Endothelial cell of hepatic sinusoid (primary cell): Measurements from ENCODE around the gene NADK2.
"Not testable (repeated sequence)": the region's sequence is repeated elsewhere in the genome, so short reads cannot be mapped to it uniquely, and the experiment has no call there.

Source experiments
- in situ Hi-C: cut with HindIII; loops from 2 replicates; pipeline ENCODE4 v1.10.0; 2017; ENCODE audit warnings: low sequenced_read_pairs

NADK2 gene

DNA sequence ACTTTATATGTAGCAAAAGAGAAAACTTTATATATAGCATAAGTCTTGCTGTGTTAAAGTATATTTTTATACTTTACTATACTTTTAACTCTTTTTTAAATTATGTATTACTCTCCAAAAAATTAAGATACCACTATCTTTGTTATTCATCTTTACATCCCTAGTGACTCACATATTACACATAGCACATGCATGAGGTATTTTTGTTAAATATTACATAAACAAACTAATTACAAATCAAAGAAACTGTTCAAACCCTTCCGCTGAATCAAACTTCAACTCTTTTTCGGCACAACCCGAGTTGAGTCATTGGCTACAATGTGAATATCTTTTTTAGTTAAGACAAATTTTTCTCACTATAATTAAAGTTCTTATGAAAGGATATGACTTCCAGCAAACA, 32.1 kb downstream of the NADK2 start:
- in situ Hi-C loops, result no loop called here

DNA sequence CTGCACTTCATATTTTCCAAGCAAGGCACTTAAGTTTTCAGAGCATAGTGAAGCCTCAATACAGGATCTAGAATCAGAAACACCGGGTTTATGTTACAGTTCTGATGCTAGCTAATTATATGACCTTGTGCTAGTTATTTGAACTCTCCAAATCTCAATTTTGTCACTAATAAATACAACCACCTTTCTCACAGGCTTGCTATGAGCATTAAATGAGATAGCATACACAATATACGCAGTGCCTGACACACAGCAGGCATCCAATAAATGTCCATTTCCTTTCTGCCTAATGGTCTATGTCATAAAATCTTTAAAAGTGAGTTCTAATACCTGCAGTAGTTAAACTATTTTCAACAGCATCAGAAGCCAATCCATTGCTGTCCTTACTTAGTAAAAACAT, 32.9 kb downstream of the NADK2 start:
- in situ Hi-C loops, result no loop called here

DNA sequence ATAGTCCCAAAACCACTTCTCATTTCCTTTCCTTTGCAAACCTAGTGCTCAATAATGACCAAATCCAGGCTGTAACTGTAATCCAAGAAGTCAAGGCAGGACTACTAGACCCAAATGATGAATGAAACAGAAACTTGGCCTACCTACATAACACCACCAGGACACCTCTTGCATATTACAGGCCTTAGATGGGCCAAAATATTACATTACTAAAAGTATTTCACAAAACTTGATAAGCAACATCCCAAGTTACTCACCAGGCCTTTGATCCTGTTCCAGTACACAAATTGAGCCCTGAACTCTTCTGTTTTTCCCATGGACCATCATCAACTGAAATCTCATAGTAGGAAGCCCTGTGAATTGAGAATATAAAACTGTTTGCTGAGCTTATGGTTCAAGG, 34.8 kb downstream of the NADK2 start:
- in situ Hi-C loops, result no loop called here

DNA sequence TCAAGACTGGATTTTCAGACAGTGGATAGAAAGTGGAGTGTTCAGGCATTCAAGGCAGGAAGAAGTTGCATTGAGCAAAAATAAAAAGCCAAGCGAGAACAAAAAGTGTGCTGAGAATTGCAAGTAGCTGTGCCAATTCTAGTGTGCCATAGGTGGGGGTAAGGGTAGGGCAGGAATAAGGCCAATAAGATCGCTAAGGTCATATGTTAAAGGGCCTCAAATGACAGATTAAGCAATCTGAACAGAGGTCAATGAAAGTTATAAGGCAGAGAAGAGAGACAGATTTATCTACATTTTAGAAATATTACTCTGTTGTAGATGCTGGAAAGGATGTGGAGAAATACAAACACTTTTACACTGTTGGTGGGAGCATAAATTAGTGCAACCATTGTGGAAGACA, 36.4 kb downstream of the NADK2 start:
- in situ Hi-C loops, result no loop called here

DNA sequence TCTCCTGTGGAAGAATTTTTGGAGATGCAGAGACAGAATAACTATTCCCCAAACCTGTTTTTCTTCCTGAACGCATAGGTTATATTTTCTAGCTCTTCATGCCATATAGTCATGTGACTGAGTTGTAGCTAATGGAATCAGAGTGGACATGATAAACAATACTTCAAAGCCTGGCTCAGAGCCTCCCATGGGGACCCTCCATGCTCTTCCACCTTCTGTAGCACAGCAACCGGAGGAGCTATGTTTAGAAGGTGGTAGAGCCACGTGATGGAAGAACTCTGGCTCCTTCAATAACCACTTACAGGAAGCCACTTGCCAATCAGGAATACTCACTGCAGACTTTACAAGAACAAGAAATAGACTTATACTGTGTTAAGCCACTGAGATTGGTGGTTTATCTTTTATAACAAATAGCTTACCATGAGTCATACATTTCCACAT, 39.2 kb downstream of the NADK2 start:
- in situ Hi-C loops, result no loop called here

DNA sequence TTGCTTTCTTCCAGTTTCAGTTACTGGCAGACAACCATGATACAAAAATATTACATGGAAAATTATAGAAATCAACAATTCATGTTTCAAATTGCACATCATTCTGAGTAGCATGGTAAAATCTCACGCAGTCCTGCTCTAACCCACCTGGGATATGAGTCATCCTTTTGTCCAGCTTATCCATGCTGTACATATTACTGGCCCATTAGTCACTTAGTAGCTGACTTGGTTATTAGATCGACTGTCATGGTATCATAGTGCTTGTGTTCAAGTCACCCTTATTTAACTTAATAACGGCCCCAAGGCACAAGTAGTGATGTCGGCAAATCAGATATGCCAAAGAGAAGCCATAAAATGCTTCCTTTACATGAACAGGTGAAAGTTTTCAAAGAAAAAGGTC, 41.2 kb downstream of the NADK2 start:
- in situ Hi-C loops, result no loop called here

DNA sequence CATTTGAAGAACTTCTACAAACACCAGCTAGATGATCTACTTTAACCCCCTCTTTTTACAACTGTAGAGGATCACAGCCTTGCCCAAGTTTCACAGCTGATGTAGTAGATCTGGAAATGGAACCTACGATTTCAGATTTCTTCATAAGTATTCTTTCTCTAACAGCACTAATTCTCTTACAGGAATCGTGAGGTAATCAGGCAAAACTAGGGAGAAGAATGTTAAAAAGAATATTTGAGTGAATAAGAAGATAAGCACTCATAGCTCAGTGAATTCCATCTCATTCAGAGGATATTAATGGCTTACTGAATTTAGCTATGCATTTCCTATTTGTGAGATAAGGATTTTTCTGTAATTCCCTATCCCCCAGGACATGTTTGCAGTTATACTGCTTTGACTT, 42.1 kb downstream of the NADK2 start:
- in situ Hi-C loops, result no loop called here

DNA sequence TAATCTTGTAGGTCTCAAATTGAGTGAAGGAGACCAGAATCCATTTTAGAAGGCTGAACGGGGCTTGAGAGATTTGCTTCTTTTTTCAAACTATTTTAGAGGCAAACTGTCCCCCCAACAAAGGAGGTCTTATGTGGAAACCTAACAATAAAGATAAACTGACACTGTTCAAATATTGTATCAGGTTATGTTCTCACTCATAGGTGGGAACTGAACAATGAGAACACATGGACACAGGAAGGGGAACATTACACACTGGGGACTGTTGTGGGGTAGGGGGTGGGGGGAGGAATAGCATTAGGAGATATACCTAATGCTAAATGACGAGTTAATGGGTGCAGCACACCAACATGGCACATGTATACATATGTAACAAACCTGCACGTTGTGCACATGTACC, 42.9 kb downstream of the NADK2 start:
- in situ Hi-C loops, result not testable (repeated sequence)

DNA sequence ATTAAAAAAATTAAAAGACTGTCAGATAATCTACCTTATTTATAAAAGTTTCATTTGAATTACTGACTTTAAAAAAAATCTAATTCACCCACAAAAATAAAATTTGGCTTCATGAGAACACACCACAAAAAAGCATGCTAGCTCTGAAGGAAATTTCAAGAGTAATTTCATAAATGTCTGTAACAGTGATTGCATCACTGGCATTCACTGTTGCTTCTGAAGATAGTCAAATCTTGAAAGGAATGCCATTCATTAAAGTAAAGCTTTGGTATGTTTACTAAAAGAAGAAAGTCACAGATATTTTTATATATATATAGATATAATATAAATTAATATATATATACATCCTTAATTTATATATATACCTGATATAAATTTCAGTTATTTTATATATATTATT, 43.4 kb downstream of the NADK2 start:
- in situ Hi-C loops, result no loop called here

DNA sequence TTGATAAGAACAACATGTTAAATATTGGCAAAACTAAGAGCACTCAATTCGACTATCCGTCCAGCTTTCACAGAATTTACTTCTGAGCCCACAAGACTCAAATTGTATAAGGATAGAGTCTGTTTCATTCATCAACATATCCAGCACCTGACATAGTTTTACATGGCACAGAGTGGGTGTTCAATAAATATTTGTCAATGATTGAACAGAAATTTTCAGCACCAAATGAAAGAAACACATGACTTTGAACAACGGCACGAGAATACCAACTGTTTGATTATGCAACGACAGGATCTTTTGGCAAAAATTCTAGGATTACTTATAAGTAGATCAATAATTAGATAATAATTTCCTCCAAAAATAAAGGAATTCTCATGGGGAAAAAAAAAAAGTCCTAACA, 48.0 kb downstream of the NADK2 start:
- in situ Hi-C loops, result no loop called here

DNA sequence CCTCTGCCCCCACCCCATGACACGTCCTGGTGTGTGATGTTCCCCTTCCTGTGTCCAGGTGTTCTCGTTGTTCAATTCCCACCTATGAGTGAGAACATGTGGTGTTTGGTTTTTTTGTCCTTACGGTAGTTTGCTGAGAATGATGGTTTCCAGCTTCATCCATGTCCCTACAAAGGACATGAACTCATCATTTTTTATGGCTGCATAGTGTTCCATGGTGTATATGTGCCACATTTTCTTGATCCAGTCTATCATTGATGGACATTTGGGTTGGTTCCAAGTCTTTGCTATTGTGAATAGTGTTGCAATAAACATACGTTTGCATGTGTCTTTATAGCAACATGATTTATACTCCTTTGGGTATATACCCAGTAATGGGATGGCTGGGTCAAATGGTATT, 57.3 kb downstream of the NADK2 start:
- in situ Hi-C loops, result not testable (repeated sequence)

DNA sequence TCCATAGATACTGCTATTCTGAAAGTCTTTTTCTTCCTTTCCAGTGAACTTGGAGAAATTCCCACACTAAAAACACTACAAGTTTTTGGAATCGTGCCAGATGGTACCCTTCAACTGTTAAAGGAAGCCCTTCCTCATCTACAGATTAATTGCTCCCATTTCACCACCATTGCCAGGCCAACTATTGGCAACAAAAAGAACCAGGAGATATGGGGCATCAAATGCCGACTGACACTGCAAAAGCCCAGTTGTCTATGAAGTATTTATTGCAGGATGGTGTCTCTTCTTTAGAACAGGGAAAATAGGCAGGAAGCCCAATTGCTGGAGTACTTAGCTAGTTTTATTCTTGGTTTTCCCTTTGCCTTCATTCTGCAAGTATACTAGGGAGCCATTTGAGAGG, 60.0 kb downstream of the NADK2 start:
- in situ Hi-C loops, result no loop called here

DNA sequence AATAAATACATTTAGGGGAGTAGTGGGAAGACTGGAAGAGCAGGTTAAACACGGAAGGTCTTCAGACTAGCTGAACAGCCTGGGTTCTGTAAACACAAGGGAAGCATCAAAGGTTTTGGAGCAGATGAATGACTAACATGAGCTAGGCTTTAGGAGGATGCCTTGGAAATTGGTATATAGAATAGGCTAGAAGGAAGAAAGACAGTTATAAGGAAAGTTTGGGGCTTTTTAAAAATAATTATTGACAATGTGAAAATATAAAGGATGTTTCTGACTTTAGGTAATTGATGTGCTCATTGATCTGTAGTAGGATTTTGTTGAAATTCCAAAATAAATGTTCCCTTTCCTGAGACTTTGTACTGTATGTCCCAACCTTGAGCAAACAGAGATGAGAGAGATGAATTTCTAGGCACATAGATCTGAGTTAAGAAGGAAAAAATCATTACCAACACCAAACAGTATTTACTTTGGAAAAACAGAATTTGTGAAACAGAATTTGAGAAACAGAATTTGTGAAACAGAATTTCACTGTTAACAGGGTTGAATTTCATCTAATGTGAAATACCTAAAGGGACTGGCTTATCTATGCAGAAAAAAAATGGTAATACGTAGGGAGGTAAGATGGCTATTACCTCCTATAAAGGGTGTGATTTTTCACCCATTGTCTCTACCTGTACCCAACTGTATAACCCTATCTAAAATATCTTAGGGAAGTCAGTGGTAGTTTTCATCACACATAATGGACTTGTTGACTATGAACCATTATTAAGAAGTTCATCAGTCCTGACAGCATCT, 61.0 kb downstream of the NADK2 start:
- in situ Hi-C loops, result no loop called here

DNA sequence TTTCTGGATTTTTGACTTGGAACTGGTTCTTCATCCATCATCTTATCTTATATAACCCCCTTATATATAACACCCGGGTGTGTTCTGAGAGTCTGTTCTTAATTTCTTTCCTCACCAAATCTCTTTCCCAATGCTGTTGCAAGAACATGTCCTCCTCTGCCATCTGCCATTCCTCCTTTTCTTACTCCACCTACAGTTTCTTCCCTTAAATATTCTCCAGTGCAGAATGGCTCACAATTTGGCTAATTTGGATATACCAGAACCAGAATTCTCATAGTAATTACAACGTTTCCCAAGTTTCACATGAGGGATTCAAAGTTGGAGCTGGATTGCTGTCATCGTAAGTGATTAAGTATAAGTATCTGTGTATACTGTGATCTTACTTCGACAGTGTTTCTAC, 61.8 kb downstream of the NADK2 start:
- in situ Hi-C loops, result no loop called here

DNA sequence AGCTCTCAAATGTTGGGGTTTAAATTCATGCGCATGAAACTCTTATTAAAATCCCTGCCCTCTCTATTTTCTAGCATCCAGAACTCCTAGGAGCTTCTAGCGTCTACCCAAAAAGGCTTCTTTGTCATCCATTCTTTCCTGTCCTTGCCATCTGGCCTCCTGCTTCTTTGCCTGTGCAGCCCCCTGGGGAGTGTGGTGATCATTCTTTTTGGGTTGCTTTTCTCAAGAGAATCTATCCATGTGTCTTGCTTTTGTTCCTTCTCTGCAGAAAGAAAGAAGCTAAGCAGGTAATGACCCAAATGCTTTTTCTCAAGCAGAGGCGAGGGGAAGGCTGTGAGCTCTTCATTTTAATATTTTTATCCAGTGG, 63.2 kb downstream of the NADK2 start:
- in situ Hi-C loops, result no loop called here

DNA sequence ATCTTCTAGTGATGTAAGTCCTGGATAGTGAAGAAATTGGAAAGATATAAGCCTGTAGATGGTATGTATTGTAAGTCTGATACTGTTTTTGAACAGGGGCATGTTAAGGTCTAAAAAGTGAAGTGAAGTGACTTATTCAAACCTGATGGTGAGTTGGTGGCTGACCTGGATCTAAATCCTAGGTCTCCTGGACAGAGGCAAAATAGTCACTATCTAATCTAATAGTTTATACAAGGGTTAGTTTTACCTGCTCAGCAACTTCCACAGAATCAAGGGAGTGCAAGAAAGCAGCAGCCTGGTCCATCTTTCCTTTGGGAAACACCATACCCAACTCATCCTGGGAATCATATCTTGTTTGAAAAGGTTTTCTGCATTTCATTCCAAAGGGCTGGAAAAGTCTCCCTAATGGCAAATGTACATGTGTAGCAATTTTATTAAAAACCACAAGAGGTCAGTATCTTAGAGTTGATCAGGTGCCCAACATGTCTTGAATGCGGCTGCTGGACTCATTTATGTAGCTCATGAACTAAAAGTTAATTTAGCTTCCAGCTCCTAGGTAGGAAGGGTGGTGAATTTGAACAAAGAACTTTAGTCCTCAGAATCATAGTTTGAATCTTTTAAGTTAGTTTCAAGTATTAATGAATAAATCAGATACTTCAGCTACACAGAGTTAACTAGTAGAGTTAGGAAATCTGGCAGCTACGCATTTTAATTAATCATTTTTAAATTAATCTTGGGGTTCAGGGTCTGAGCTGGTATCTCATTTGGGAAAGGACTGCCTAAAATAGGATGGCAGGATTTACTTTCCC, 63.8 kb downstream of the NADK2 start:
- in situ Hi-C loops, result no loop called here

DNA sequence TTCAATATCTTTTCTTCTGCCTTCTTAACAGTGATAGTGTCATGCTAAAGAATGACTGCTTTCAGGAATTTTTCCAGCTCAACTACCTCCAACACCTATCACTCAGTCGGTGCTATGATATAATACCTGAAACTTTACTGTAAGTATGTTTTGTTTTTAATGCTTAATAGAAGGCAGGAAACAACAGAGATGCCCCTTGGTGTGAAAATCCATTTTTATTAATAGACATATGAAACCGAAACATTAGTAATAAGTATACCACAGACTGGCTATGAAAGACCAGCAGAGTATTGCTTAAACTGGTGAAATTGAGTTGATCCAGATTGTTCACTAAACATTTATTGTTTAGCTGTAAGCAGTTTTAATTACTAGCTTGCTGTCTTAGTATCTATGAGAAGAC, 64.6 kb downstream of the NADK2 start:
- in situ Hi-C loops, result no loop called here

DNA sequence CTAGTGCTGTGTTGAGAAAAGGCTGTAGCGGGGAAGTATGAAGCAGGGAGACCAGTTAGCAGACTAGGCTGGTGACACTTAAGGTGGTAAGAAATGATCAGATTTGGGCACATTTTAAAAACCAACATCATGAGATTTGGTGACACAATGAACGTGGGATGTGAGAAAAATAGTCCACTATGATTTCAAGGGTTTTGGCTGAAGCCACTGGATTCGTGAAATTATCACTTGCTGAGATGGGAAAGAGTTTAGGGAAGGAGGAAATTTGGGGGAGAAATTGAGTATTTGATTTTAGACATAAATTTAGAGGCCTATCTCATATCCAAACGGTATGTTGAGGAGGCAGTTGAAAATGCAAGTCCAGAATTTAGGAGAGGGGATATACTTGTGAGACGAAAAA, 66.7 kb downstream of the NADK2 start:
- in situ Hi-C loops, result no loop called here

DNA sequence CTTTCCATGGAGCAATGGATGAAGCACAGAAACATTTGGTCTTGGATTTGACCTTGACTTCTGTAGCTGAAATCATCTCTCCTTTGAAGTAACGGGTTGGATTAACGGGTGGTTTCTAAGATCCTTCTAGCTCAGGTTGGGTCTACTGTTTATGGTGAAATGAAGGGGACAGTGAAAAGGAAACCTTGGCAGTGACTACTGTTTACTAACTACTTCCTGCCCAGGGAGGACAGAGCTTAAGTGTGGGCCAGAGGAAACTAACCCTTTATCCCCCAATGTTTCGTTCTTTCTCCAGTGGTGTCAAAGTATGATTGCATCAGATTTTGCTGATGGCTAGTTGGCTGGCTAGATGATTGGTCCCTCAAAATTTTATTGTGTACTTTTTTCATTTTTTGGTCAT, 67.6 kb downstream of the NADK2 start:
- in situ Hi-C loops, result no loop called here

DNA sequence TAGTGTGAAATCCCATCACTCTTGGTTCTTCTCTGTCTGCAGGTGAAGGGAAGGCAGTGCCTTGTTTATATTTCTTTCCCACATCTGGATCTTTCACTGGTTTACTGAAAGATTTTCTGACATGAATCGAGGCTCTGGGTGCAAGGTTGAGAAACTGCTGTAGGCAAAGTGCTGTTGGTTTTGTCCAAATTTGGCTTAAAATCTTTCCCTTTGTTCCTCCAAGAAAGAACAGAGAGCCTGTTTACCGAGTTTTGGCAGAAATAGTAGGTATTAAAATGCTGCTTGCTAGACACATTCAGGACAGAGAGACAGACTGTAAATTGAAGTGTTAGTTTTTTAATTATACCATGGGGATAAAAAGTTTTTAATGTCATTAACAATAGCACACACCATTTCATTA, 68.3 kb downstream of the NADK2 start:
- in situ Hi-C loops, result no loop called here

DNA sequence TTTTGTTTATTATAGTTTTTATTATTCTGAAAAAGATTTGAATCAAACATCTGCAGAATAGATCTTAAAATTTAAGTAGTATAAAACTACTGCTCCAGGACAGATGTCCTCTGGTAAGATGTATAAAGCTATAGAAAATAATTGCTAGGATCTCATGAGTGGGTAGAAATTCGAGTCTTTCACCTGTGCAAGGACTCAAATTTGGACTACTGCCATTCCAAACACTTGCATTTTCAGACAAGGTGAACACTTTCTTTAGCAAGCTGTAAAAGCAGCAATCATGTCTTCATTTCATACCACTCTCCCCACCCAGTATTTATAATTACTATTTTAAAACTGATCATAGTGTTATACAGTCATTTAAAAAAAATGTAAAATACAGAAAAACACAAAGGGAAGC, 69.1 kb downstream of the NADK2 start:
- in situ Hi-C loops, result no loop called here

DNA sequence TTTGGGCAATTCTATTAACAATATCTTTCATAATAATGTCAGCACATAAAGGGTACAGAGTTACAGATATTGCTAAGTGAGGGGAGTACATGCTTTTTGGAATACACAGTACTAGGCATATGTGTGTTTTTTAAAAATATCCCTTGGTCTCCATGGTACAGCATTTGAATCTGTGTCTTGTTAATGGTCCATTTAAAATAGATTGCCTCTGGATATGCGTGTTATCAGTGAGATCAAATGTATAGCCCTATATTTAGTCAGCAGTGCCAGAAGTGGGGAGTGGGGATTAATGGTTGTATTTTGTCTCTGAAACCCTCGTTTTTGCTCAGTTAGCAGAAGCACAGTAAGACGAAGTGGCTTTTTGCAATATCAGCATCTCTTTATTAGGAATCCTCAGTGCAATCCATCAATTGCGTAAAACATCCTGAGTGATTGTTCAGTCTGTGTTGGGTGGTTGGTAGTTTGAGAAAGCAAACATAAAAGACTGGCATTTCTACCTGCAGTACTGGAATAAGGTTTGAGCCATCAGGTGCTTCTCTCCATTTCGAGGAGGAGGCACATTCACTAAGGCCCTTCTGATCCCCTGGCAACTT, 70.8 kb downstream of the NADK2 start:
- in situ Hi-C loops, result no loop called here
